ENCODE results near the gene KCNG2.

Gene KCNG2

GRCh38 chr18:79800371-79801180, 2.8 kb downstream of the KCNG2 start:
- DNase-seq = no peak

DNA sequence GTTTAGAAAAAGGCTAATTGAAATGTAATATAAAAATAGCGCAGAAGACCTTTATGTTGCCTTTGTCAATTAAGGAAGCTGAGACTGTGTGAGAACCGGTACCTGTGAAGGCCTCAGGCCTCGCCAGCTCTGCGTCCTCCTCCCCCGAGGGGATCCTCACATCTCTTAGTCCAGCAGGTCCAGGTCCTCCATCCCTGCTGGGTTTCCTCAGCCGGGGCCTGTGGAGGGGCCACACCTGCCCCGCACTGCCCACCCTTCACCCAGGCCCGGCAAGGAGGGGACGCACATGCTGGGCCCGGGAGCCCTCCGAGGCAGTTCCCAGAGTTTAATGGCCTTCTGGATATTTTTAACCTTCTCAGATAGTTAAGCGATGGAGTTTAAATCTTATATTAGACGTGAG, 3.5 kb downstream of the KCNG2 start:
- no peak for DNase-seq

- no peak for DNase-seq
These were observed 3.9 kb downstream of the KCNG2 start for GRCh38 chr18:79801641-79802040.

DNA sequence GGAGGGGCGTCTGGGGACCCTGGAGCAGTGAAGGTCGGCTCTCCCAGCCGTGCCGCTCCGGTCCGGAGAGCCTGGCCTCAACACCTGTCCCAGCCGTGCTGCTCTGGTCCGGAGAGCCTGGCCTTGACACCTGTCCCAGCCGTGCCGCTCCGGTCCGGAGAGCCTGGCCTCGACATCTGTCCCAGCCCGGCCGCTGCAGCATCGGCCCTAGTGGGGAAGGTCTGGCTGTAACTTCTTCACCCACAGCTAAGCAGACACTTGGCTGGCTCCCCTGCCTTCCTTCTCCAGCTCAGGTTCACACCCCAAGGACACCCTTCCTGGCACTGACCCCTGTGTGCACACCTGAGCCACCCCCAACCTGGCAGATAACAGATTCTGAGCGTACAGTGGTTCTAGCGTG, 4.6 kb downstream of the KCNG2 start:
- no peak for DNase-seq

DNA sequence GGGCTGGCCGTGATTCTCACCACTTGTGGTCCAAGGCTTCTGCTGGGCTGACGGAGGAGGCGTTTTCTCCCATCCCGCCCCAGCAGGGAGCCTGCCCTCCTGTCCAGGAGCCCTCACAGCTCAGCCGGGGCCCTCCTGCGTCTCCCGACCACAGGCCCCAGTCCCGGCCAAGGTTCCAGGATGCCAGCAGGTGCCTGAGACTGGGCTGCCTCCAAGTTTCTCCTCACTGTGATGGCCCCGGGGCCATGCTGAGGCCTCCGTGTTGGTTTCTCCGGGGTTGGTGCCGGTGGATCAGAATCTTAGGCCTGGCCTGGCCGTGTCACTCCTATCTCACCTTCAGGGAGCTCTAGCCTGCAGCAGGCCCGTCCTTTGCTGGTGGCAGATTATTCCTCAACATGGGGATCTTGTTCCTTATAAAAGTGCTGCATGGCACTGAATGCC, 5.9 kb downstream of the KCNG2 start:
- no peak for DNase-seq

- no peak for DNase-seq
These were observed 6.5 kb downstream of the KCNG2 start for GRCh38 chr18:79804130-79804787.

- no peak for DNase-seq
These were observed 7.6 kb downstream of the KCNG2 start for GRCh38 chr18:79805211-79805887.

DNA sequence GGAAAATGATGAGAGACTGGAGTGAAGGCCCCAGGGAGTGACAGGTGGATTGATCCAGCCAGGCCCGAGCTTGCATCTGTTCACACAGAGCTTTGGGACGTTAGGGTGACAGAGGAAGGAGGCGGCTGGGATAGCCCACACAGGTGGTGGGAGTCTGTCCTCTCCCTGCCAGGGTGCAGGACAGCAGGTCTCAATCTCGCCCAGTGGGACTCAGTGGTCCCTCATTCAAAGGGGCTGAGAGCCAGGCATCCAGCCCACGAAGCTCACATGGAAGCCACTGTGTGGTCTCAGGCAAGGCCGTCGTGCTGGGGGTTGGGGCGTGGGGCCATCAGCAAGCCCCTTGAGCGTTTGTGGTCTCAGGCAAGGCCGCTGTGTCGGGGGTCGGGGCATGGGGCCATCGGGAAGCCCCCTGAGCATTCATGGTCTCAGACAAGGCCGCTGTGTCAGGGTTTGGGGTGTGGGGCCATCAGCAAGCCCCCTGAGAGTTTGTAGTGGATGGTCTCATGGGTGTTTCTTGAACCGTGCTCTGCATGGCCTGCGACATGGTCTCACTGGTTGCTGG, 8.3 kb downstream of the KCNG2 start:
- DNase-seq = no peak

- DNase-seq = no peak
These were observed 9.5 kb downstream of the KCNG2 start for GRCh38 chr18:79806976-79807841.

DNA sequence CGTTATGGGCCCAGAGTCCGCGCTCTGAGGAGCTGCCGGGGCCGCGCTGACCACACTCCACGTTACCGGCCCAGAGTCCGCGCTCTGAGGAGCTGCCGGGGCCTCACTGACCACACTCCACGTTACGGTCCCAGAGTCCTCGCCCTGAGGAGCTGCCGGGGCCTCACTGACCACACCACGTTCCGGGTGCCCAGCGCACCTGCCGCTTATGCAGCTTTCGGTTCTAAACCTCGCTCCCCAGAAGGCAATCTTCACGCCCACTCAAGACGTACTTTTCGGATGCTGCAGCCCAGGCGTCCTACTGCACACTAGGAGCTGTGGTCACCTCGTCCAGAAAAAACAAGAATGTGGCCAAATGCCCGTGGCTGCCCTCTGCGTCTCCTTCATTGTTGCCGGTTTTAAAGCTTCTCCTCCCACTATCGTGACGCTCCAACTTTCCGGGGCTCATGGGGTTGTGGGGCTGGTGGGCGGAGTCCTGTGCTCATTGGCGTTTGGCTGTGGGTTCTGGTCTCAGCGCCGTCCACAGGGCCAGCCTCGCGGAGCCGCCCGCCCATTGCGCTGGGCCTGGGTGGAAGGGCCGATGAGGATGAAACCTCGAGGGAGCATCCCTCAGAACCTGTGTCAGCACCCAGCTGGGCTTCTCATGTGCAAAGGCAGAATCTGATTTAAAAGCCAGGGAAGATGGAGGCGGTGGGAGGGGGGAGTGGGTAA, 11.9 kb downstream of the KCNG2 start:
- DNase-seq = no peak

- DNase-seq = no peak
These were observed 14.3 kb downstream of the KCNG2 start for GRCh38 chr18:79812052-79812451.

GRCh38 chr18:79814373-79814772, 16.6 kb downstream of the KCNG2 start:
- DNase-seq = no peak

DNA sequence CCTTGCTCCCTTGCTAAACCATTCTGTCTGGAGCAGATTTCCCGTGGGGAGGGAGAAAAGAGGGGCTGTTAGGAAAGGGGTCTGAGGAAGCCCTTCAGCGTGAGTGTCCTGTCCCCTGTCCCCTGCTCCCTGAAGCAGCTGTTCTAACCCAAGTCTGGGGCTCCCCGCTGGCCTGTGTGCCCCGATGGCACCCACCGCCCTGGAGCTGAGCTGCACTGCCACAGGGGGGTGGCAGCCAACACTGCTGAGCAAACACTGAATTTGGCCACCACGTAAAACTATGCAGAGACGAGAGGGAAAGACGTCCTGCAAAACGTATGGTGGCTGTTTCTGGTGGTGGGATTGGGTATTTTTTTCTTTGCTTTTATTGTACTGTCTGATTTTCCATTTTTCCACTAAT, 17.9 kb downstream of the KCNG2 start:
- no peak for DNase-seq

- DNase-seq = no peak
These were observed 18.4 kb downstream of the KCNG2 start for GRCh38 chr18:79816092-79816491.

DNA sequence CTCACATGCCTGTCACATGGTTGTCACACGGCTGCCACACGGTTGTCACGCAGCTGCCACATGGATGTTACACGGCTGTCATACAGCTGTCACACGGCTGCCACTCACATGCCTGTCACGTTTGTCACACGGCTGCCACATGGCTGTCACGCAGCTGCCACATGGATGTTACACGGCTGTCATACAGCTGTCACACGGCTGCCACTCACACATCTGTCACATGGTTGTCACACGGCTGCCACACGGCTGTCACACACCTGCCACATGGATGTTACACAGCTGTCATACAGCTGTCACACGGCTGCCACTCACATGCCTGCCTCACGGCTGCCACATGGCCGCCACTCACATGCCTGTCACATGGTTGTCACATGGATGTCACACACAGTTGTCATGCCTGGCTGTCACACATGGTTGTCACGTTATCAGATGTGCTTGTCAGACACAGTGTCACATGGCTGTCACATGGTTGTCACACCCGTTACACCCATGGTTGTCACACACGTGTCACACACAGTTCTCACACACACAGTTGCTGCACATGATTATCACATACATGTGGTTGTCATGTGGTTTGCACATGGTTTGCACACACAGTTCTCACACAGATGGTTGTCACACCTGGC, 19.4 kb downstream of the KCNG2 start:
- no peak for DNase-seq

- DNase-seq = no peak
These were observed 19.9 kb downstream of the KCNG2 start for GRCh38 chr18:79817607-79817998.

DNA sequence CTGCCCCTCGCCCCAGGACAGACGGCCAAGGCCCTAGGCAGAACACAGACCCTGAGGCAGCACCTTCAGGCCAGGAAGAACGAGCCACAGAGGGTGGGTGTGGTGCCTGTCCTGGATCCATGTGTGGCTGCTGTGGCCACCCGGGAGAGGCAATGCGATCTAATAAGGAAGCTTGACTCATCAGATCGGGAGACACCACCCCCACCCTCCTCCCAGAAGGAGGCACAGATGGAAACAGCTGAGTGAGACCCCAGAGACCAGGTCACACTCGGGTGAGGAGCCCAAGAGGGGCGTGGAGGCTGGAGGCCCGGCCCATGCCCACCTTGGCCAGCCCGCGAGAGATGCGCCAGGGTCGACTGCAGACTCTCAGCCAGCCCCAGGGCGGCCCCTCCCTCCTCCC, 20.3 kb downstream of the KCNG2 start:
- DNase-seq = no peak

DNA sequence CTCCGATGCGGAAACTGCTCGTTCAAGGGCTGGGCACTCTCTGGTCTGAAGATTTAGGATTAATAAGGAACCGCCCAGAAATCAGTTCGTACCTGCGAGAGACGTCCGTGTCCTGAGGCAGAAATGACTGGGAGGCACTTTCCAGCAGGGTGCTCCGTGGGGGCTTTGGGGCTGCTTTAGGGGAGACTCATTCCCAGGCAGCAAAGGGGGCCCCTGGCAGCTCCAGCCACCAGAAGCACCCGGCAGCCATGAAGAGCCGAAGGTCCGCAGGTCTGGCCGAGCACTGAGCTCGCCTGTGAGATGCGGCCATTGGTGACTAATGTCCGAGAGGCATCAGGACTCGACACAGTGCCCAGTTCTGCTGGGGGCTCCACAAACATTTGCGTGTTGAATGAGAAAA, 20.9 kb downstream of the KCNG2 start:
- DNase-seq = no peak

- DNase-seq = no peak
These were observed 21.6 kb downstream of the KCNG2 start for GRCh38 chr18:79819064-79819967.

DNA sequence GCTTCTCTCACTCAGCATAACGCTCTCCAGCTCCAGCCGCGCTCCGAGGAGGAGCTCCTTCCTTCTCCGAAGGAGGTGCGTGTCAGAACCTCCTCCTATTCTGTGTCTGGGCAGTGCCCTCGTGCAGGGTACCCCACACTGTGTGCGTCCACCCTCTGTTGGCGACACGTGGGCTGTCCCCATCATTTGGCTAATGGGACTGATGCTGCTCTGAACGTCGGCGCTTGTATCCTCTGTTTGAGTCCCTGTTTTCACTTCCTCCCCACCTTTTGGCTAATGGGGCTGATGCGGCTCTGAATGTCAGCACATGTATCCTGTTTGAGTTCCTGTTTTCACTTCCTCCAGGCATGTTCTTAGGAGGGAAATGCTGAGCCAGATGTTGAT, 22.2 kb downstream of the KCNG2 start:
- DNase-seq = no peak

All from retina (tissue), 1 donor.